ENCODE data around the gene ZNF423.

ZNF423 gene

GRCh38 chr16:49846800-49847199, 9.1 kb downstream of the ZNF423 start:
- no peak for DNase-seq

- no peak for DNase-seq
Observed at GRCh38 chr16:49844359-49844758, 11.6 kb downstream of the ZNF423 start.

GRCh38 chr16:49843758-49844157, 12.2 kb downstream of the ZNF423 start:
- DNase-seq, result no peak

GRCh38 chr16:49842972-49843371, 12.9 kb downstream of the ZNF423 start:
- no peak for DNase-seq

- no peak for DNase-seq
Observed at GRCh38 chr16:49839017-49839825, 16.7 kb downstream of the ZNF423 start.

GRCh38 chr16:49838441-49839016, 17.4 kb downstream of the ZNF423 start:
- DNase-seq, result no peak

- DNase-seq, result no peak
Observed at GRCh38 chr16:49837688-49838410, 18.1 kb downstream of the ZNF423 start.

- DNase-seq, result no peak
Observed at GRCh38 chr16:49836668-49837067, 19.2 kb downstream of the ZNF423 start.

GRCh38 chr16:49836218-49836617, 19.7 kb downstream of the ZNF423 start:
- no peak for DNase-seq

- DNase-seq, result no peak
Observed at GRCh38 chr16:49835161-49835777, 20.6 kb downstream of the ZNF423 start.

- no peak for DNase-seq
Observed at GRCh38 chr16:49834531-49835151, 21.3 kb downstream of the ZNF423 start.

GRCh38 chr16:49833796-49834530, 21.9 kb downstream of the ZNF423 start:
- DNase-seq, result no peak

GRCh38 chr16:49833085-49833484, 22.8 kb downstream of the ZNF423 start:
- DNase-seq, result no peak

- no peak for DNase-seq
Observed at GRCh38 chr16:49832177-49832576, 23.7 kb downstream of the ZNF423 start.

GRCh38 chr16:49830873-49831272, 25.0 kb downstream of the ZNF423 start:
- no peak for DNase-seq

GRCh38 chr16:49828533-49829267, 27.2 kb downstream of the ZNF423 start:
- no peak for DNase-seq

GRCh38 chr16:49827805-49828438, 28.0 kb downstream of the ZNF423 start:
- no peak for DNase-seq

GRCh38 chr16:49826515-49826914, 29.4 kb downstream of the ZNF423 start:
- no peak for DNase-seq

- DNase-seq, result no peak
Observed at GRCh38 chr16:49825041-49825440, 30.9 kb downstream of the ZNF423 start.

- DNase-seq, result no peak
Observed at GRCh38 chr16:49824593-49824992, 31.3 kb downstream of the ZNF423 start.

Measured in stimulated activated CD4-positive, alpha-beta T cell treated with anti-CD3 and anti-CD28 coated beads, Interleukin-4, amount 100 ng/mL, for 1 hour (primary cell).